Adrenal gland (tissue), 12 donors: Measurements from ENCODE around the gene SKA3. TPM values are rescaled to one million over a fixed set of nuclear protein-coding genes. Genes with fewer than 3 reads are reported as not detected.

Source experiments
- DNase-seq, 7 donors: peaks; one replicate each; pipeline ENCODE4 v3.0.0-alpha.2; 2019 to 2020
- H3K27ac ChIP-seq, 5 donors: fragments of 200-600 bp; sonication (generic) in 4 of 5; 1 replicate in 3 of 5; 2 replicates in 2 of 5; pipeline versions ENCODE4 v1.5.1 to v1.8.0; 2016 to 2020; ENCODE audit warnings: mild to moderate bottlenecking in 1 of 5
- H3K27me3 ChIP-seq: fragments of 200-600 bp; 2 replicates; pipeline ENCODE4 v1.8.0; 2021
- H3K36me3 ChIP-seq, 2 donors: fragments of 200-600 bp; replicated peaks in 1 of 2; 1 replicate in 1 of 2; 2 replicates in 1 of 2; pipeline versions ENCODE4 v1.5.1 to v1.8.0; 2018 to 2022
- H3K4me1 ChIP-seq, 2 donors: fragments of 200-600 bp; replicated peaks in 1 of 2; 1 replicate in 1 of 2; 2 replicates in 1 of 2; pipeline versions ENCODE4 v1.5.1 to v1.8.0; 2018 to 2021
- H3K4me3 ChIP-seq, 4 donors: fragments of 200-600 bp; sonication (generic) in 3 of 4; one replicate each; pipeline ENCODE4 v1.5.1; 2016 to 2018
- H3K9me3 ChIP-seq, 3 donors: fragments of 200-600 bp; sonication (generic) in 1 of 3; replicated peaks in 1 of 3; 1 replicate in 2 of 3; 2 replicates in 1 of 3; pipeline versions ENCODE4 v1.5.1 to v1.8.0; 2016 to 2021
- CTCF ChIP-seq, 6 experiments: fragments of 450-650 bp in 4 of 6; fragments of 200-600 bp in 2 of 6; sonication (generic) in 1 of 6; IDR thresholded peaks; 1 replicate in 5 of 6; 2 replicates in 1 of 6; pipeline versions ENCODE4 v1.5.1 to v1.8.0; 2016 to 2021; ENCODE audit warnings: antibody characterized with exemption in 6 of 6, mild to moderate bottlenecking in 2 of 6, moderate library complexity in 1 of 6
- POLR2A ChIP-seq, 2 donors: fragments of 450-650 bp; IDR thresholded peaks; one replicate each; pipeline ENCODE4 v1.6.1; 2017; ENCODE audit warnings: antibody characterized with exemption in 2 of 2, mild to moderate bottlenecking in 2 of 2, moderate library complexity in 1 of 2
- WGBS, 4 donors: extraction: QIAGEN DNeasy Blood & Tissue Kit in 2 of 4; methylation state at CpG; one replicate each; pipeline versions ENCODE4 v1.1.5 to v1.1.7; 2013 to 2017; 5-methylcytosine and 5-hydroxymethylcytosine counted together
- intact Hi-C, 2 donors: fragments of 100-400 bp; cut with DNase I; formaldehyde crosslinking; loops; one replicate each; pipeline versions ENCODE4 v1.14.1 to v1.15.0; 2022 to 2023
- polyA plus RNA-seq, 3 donors: library from polyadenylated mRNA; stranded (reverse); fragments of 200-250 nt in 2 of 3; fragments of 350-450 nt in 1 of 3; fragmentation: Illumina TruSeq in 1 of 3; extraction: RNeasy Lipid Tissue Mini Kit (QIAGEN cat#74804) in 1 of 3; gene quantifications; one replicate each; pipeline ENCODE4 v1.2.3, GENCODE V29; 2013 to 2014
- total RNA-seq, 9 donors: library from RNA; depleted of rRNA in 4 of 9; stranded (reverse); fragments of >200 nt in 4 of 9; fragments of 120-200 nt in 1 of 9; fragmentation: NEBNext Ultra II Directional in 1 of 9; extraction: Animal tissue kit (Norgen Biotek cat#: 25700) in 1 of 9; gene quantifications; one replicate each; pipeline versions ENCODE4 v1.1.0 to v1.2.4, GENCODE V29; 2013 to 2023
- donor health status: healthy with polysubstance abuse.
- donor health status: Bipolar disorder and iron deficiency.
- donor health status: DM: yes; HTN: yes; CAD: no.
- donor health status: DM: no; HTN: no; CAD: no.
- donor health status: DM: no; HTN: no; CAD: no.
- donor health status: DM: yes; HTN: yes; CAD: no.

SKA3 gene
- total and polyA plus RNA-seq, 12 donors = 0.16 to 4.7 (median 0.90) TPM; not detected in 1

GRCh38 chr13:21164631-21165030, 11.7 kb downstream of the SKA3 start:
- DNase-seq = no peak
- no peaks in the 10 kb centered on the region for H3K27me3 ChIP-seq
- no peak for TF ChIP-seq CTCF (IDR thresholded peaks at IDR 0.05)
- TF ChIP-seq POLR2A (IDR thresholded peaks at IDR 0.05) = no peak
- H3K4me1 ChIP-seq = no peaks in the 10 kb centered on the region
- no peak overlapping the region for H3K4me3 ChIP-seq
- no peaks in the 10 kb centered on the region for H3K36me3 ChIP-seq
- intact Hi-C loops = no loop called here
- whole genome bisulfite sequencing, 4 donors = 87 to 90% (median 89%) methylated on average over 4 of the region's 4 CpGs
- no peak overlapping the region for H3K27ac ChIP-seq
- no peaks in the 10 kb centered on the region for H3K9me3 ChIP-seq

GRCh38 chr13:21152251-21152899, 24.0 kb downstream of the SKA3 start:
- Histone ChIP-seq H3K27me3 (no peaks in the 10 kb centered on the region), H3K27ac (no peak overlapping the region), H3K4me3 (no peak overlapping the region), H3K9me3 (no peaks in the 10 kb centered on the region), H3K36me3 (peaks cover 0 to 15% of the 10 kb centered on the region in 2 donors), H3K4me1 (no peaks in the 10 kb centered on the region)
- no peak for DNase-seq
- WGBS, 4 donors = 81 to 88% (median 85%) methylated on average over 8 of the region's 8 CpGs
- no peak for TF ChIP-seq CTCF (IDR thresholded peaks at IDR 0.05)
- TF ChIP-seq POLR2A (IDR thresholded peaks at IDR 0.05) = no peak
- intact Hi-C loops = no loop called here

GRCh38 chr13:21150013-21150412, 26.3 kb downstream of the SKA3 start:
- DNase-seq = no peak
- Histone ChIP-seq H3K36me3 (peaks cover 0 to 28% of the 10 kb centered on the region in 2 donors), H3K4me1 (no peaks in the 10 kb centered on the region), H3K27ac (no peak overlapping the region), H3K9me3 (no peaks in the 10 kb centered on the region), H3K4me3 (no peak overlapping the region), H3K27me3 (no peaks in the 10 kb centered on the region)
- intact Hi-C loops = no loop called here
- TF ChIP-seq POLR2A (IDR thresholded peaks at IDR 0.05) = no peak
- 56 to 83% (median 63%) methylated on average over 1 of the region's 1 CpG for WGBS, 4 donors

- Histone ChIP-seq H3K27me3 (no peaks in the 10 kb centered on the region), H3K4me1 (no peaks in the 10 kb centered on the region), H3K36me3 (peaks cover 0 to 28% of the 10 kb centered on the region in 2 donors), H3K27ac (no peak overlapping the region), H3K4me3 (no peak overlapping the region), H3K9me3 (no peaks in the 10 kb centered on the region)
- DNase-seq = no peak
- no peak for TF ChIP-seq POLR2A (IDR thresholded peaks at IDR 0.05)
- TF ChIP-seq CTCF (IDR thresholded peaks at IDR 0.05) = no peak
- intact Hi-C loops = no loop called here
- 64 to 83% (median 72%) methylated on average over 1 of the region's 1 CpG for WGBS, 4 donors
Measured at GRCh38 chr13:21149568-21149967, 26.8 kb downstream of the SKA3 start.
